SIG-M5 (cell line): ENCODE measurements around the gene MRPL39.

Experiments used
- DNase-seq: peaks from one replicate; lab custom pipeline; 2025; lab: John Stamatoyannopoulos, UW

MRPL39 gene

GRCh38 chr21:25568246-25568645, 39.0 kb downstream of the MRPL39 start:
- DNase-seq, result no peak

GRCh38 chr21:25567472-25567871, 39.8 kb downstream of the MRPL39 start:
- DNase-seq, result no peak

- no peak for DNase-seq
These were observed 40.6 kb downstream of the MRPL39 start for GRCh38 chr21:25566645-25567044.

- no peak for DNase-seq
These were observed 41.7 kb downstream of the MRPL39 start for GRCh38 chr21:25565272-25566211.

GRCh38 chr21:25564349-25564948, 42.8 kb downstream of the MRPL39 start:
- DNase-seq, result no peak

GRCh38 chr21:25563361-25564116, 43.7 kb downstream of the MRPL39 start:
- DNase-seq, result no peak

GRCh38 chr21:25562660-25563059, 44.6 kb downstream of the MRPL39 start:
- no peak for DNase-seq

GRCh38 chr21:25561668-25562641, 45.3 kb downstream of the MRPL39 start:
- DNase-seq, result peak; percentile 59

- DNase-seq, result no peak
These were observed 46.4 kb downstream of the MRPL39 start for GRCh38 chr21:25560891-25561290.

GRCh38 chr21:25560271-25560685, 47.0 kb downstream of the MRPL39 start:
- DNase-seq, result no peak

- no peak for DNase-seq
These were observed 47.5 kb downstream of the MRPL39 start for GRCh38 chr21:25559746-25560145.

- no peak for DNase-seq
These were observed 49.2 kb downstream of the MRPL39 start for GRCh38 chr21:25558123-25558522.

- DNase-seq, result no peak
These were observed 50.1 kb downstream of the MRPL39 start for GRCh38 chr21:25557180-25557579.

- DNase-seq, result no peak
These were observed 51.2 kb downstream of the MRPL39 start for GRCh38 chr21:25556091-25556490.

GRCh38 chr21:25555492-25555891, 51.8 kb downstream of the MRPL39 start:
- no peak for DNase-seq

GRCh38 chr21:25552856-25553255, 54.4 kb downstream of the MRPL39 start:
- no peak for DNase-seq

GRCh38 chr21:25551569-25551968, 55.7 kb downstream of the MRPL39 start:
- no peak for DNase-seq

GRCh38 chr21:25550352-25551120, 56.7 kb downstream of the MRPL39 start:
- DNase-seq, result no peak

GRCh38 chr21:25541042-25541441, 66.2 kb downstream of the MRPL39 start:
- no peak for DNase-seq

- DNase-seq, result no peak
These were observed 67.7 kb downstream of the MRPL39 start for GRCh38 chr21:25539606-25540005.

GRCh38 chr21:25537174-25537573, 70.1 kb downstream of the MRPL39 start:
- DNase-seq, result no peak
